Right forelimb (tissue), 1 donor: ENCODE results near the gene ZBTB2.

Experiments
- DNase-seq: peaks from one replicate; pipeline ENCODE4 v3.0.0-alpha.2; 2018

The ZBTB2 gene

GRCh38 chr6:151391471-151392413 is at the start of gene ZBTB2:
Gene ZBTB2 (minus strand): TSS chr6:151391559. CDS start chr6:151373637, 17,922 bp downstream.
- peak; percentile 83 for DNase-seq

GRCh38 chr6:151440930-151441329 is 49.6 kb upstream of the ZBTB2 start:
- DNase-seq: no peak

GRCh38 chr6:151440498-151440897 is 49.1 kb upstream of the ZBTB2 start:
- DNase-seq: no peak

GRCh38 chr6:151437401-151437800 is 46.0 kb upstream of the ZBTB2 start:
- DNase-seq: no peak

GRCh38 chr6:151436802-151437201 is 45.4 kb upstream of the ZBTB2 start:
- no peak for DNase-seq

- no peak for DNase-seq
Measured at GRCh38 chr6:151436300-151436699, 44.9 kb upstream of the ZBTB2 start.

- DNase-seq: no peak
Measured at GRCh38 chr6:151434369-151434768, 43.0 kb upstream of the ZBTB2 start.

- DNase-seq: no peak
Measured at GRCh38 chr6:151432651-151433050, 41.3 kb upstream of the ZBTB2 start.

GRCh38 chr6:151431337-151431736 is 40.0 kb upstream of the ZBTB2 start:
- DNase-seq: no peak

- no peak for DNase-seq
Measured at GRCh38 chr6:151430886-151431285, 39.5 kb upstream of the ZBTB2 start.

- DNase-seq: no peak
Measured at GRCh38 chr6:151428093-151428735, 36.9 kb upstream of the ZBTB2 start.

GRCh38 chr6:151425561-151425960 is 34.2 kb upstream of the ZBTB2 start:
- DNase-seq: no peak

GRCh38 chr6:151422981-151423380 is 31.6 kb upstream of the ZBTB2 start:
- no peak for DNase-seq

- no peak for DNase-seq
Measured at GRCh38 chr6:151417477-151417876, 26.1 kb upstream of the ZBTB2 start.

- DNase-seq: no peak
Measured at GRCh38 chr6:151414641-151415260, 23.4 kb upstream of the ZBTB2 start.

- DNase-seq: no peak
Measured at GRCh38 chr6:151413372-151414145, 22.2 kb upstream of the ZBTB2 start.

GRCh38 chr6:151412909-151413308 is 21.6 kb upstream of the ZBTB2 start:
- no peak for DNase-seq

- no peak for DNase-seq
Measured at GRCh38 chr6:151409679-151410078, 18.3 kb upstream of the ZBTB2 start.

- no peak for DNase-seq
Measured at GRCh38 chr6:151409260-151409659, 17.9 kb upstream of the ZBTB2 start.

GRCh38 chr6:151408858-151409257 is 17.5 kb upstream of the ZBTB2 start:
- no peak for DNase-seq

- no peak for DNase-seq
Measured at GRCh38 chr6:151403919-151404308, 12.6 kb upstream of the ZBTB2 start.

GRCh38 chr6:151402228-151402627 is 10.9 kb upstream of the ZBTB2 start:
- no peak for DNase-seq

GRCh38 chr6:151400473-151400872 is 9.1 kb upstream of the ZBTB2 start:
- DNase-seq: no peak
